ENCODE data around the gene TMPRSS4. TPM values are rescaled to one million over a fixed set of nuclear protein-coding genes. Genes with fewer than 3 reads are reported as not detected.

Gene TMPRSS4
- total and polyA plus RNA-seq, 2 of the 13 experiments (the other 11 are each of a cell fraction or from before 2014, with no cell fraction given): 0.32 TPM; not detected in 1

DNA sequence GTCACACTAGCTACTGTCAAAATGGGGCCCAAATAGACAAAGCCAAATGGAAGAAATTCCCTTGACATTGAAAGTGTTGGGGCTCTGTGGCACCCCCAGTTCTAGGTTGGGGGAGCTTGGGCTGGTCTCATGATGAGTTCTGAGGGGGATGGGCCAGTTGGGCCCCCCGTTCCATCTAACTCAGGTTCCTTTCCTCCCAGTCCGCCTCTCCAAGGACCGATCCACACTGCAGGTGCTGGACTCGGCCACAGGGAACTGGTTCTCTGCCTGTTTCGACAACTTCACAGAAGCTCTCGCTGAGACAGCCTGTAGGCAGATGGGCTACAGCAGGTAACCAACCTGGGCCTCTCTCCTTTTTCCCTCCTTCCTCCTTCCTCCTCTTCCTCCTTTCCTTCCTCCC lies 27.6 kb downstream of the TMPRSS4 start:
- in situ Hi-C loops (cut with HindIII; ENCODE audit: extremely low pct_ligation_motif_present, low pct_unique_long_range_greater_than_20kb): no loop called here
- Histone ChIP-seq H3K9ac (ENCODE audit: insufficient read depth, low read depth, low read length) (no peak overlapping the region), H3K4me1 (ENCODE audit: insufficient read depth, low read length) (peaks cover 22% of the 10 kb centered on the region), H3K4me3 (replicated peaks in 1 of 3; ENCODE audit: insufficient read depth in 1 of 3, low read depth in 2 of 3, low read length in 3 of 3) (no peak overlapping the region), H2AFZ (ENCODE audit: low read length) (no peak overlapping the region), H3K36me3 (replicated peaks in 1 of 2; ENCODE audit: control insufficient read depth in 1 of 2, insufficient read depth in 2 of 2, low read length in 2 of 2) (no peaks in the 10 kb centered on the region), H4K20me1 (ENCODE audit: insufficient read depth, low read length) (no peaks in the 10 kb centered on the region), H3K79me2 (ENCODE audit: insufficient read depth, low read length) (no peaks in the 10 kb centered on the region), H3K27me3 (ENCODE audit: control insufficient read depth in 1 of 2, insufficient read depth in 2 of 2, low read length in 2 of 2) (peaks cover 4 to 29% of the 10 kb centered on the region in 2 experiments), H3K27ac (ENCODE audit: extremely low read length, insufficient read depth, low read length) (no peak overlapping the region), H3K4me2 (ENCODE audit: low read depth, low read length) (no peak overlapping the region), H3K9me3 (ENCODE audit: low read length) (no peaks in the 10 kb centered on the region)
- no peak for TF ChIP-seq ZNF598 (CRISPR knock-in tag; IDR thresholded peaks at IDR 0.05; ENCODE audit: borderline replicate concordance)
- TF ChIP-seq FOXO1 (CRISPR knock-in tag; IDR thresholded peaks at IDR 0.05): no peak
- no peak for TF ChIP-seq NFE2 (CRISPR knock-in tag; IDR thresholded peaks at IDR 0.05)
- TF ChIP-seq, protein P1, sequence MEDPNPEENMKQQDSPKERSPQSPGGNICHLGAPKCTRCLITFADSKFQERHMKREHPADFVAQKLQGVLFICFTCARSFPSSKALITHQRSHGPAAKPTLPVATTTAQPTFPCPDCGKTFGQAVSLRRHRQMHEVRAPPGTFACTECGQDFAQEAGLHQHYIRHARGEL (CRISPR knock-in tag; IDR thresholded peaks at IDR 0.05): no peak
- TF ChIP-seq PHB2 (IDR thresholded peaks at IDR 0.05; ENCODE audit: partially characterized antibody): no peak
- TF ChIP-seq PAX8 (CRISPR knock-in tag; IDR thresholded peaks at IDR 0.05; ENCODE audit: borderline replicate concordance): no peak
- TF ChIP-seq RBM22 (optimal IDR thresholded peaks at IDR 0.05; ENCODE audit: low read length): no peak
- TF ChIP-seq, protein P2, sequence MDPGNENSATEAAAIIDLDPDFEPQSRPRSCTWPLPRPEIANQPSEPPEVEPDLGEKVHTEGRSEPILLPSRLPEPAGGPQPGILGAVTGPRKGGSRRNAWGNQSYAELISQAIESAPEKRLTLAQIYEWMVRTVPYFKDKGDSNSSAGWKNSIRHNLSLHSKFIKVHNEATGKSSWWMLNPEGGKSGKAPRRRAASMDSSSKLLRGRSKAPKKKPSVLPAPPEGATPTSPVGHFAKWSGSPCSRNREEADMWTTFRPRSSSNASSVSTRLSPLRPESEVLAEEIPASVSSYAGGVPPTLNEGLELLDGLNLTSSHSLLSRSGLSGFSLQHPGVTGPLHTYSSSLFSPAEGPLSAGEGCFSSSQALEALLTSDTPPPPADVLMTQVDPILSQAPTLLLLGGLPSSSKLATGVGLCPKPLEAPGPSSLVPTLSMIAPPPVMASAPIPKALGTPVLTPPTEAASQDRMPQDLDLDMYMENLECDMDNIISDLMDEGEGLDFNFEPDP (CRISPR knock-in tag; conservative IDR thresholded peaks at IDR 0.05): no peak
- no peak for TF ChIP-seq RFXANK (CRISPR knock-in tag; IDR thresholded peaks at IDR 0.05)
- TF ChIP-seq ZNF383 (CRISPR knock-in tag; IDR thresholded peaks at IDR 0.05; ENCODE audit: borderline replicate concordance): no peak
- no peak for TF ChIP-seq ZFP41 (CRISPR knock-in tag; IDR thresholded peaks at IDR 0.05; ENCODE audit: borderline replicate concordance)
- no peak for TF ChIP-seq SNRNP70 (IDR thresholded peaks at IDR 0.05; ENCODE audit: low read depth, low read length)
- no peak for TF ChIP-seq ZNF17 (CRISPR knock-in tag; IDR thresholded peaks at IDR 0.05)
- no peak for TF ChIP-seq SRF (IDR thresholded peaks at IDR 0.05; ENCODE audit: low read depth, low read length)
- no peak for TF ChIP-seq IRF2 (CRISPR knock-in tag; IDR thresholded peaks at IDR 0.05)
- no peak for TF ChIP-seq MAFF (IDR thresholded peaks at IDR 0.05; ENCODE audit: low read depth, low read length)
- TF ChIP-seq, protein P3, sequence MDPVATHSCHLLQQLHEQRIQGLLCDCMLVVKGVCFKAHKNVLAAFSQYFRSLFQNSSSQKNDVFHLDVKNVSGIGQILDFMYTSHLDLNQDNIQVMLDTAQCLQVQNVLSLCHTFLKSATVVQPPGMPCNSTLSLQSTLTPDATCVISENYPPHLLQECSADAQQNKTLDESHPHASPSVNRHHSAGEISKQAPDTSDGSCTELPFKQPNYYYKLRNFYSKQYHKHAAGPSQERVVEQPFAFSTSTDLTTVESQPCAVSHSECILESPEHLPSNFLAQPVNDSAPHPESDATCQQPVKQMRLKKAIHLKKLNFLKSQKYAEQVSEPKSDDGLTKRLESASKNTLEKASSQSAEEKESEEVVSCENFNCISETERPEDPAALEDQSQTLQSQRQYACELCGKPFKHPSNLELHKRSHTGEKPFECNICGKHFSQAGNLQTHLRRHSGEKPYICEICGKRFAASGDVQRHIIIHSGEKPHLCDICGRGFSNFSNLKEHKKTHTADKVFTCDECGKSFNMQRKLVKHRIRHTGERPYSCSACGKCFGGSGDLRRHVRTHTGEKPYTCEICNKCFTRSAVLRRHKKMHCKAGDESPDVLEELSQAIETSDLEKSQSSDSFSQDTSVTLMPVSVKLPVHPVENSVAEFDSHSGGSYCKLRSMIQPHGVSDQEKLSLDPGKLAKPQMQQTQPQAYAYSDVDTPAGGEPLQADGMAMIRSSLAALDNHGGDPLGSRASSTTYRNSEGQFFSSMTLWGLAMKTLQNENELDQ (CRISPR knock-in tag; IDR thresholded peaks at IDR 0.05; ENCODE audit: borderline replicate concordance): no peak
- TF ChIP-seq ZNF441 (CRISPR knock-in tag; IDR thresholded peaks at IDR 0.05; ENCODE audit: borderline replicate concordance): no peak
- 66% methylated on average over 3 of the region's 6 CpGs for WGBS (ENCODE audit: low lambda C conversion rate)
- ATAC-seq (no peak), FAIRE-seq (no peak), DNase-seq (ENCODE audit: low spot score) (no peak)
- intact Hi-C loops (cut with micrococcal nuclease; ENCODE audit: unreplicated experiment): no loop called here
- no TSS peak for BruUV-seq (replicated peaks)
- ChIA-PET POLR2A (no interaction called here), CTCF (ENCODE audit: low intra/inter-chr PET ratio, low total read pairs) (no interaction called here)

All from HepG2 (cell line).